HepG2 (cell line): ENCODE measurements around the gene HTRA3. TPM values are rescaled to one million over a fixed set of nuclear protein-coding genes. Genes with fewer than 3 reads are reported as not detected.

Experiments
- ATAC-seq: fragments of 200-7000 bp; cut with Tn5 transposase; 3 replicates; pipeline ENCODE4 v1.9.1; 2020; ENCODE audit warnings: mild to moderate bottlenecking, moderate library complexity
- BruUV-seq: library from RNA; stranded (reverse); fragments of 400-500 nt; replicated peaks from 2 replicates; lab custom pipeline; 2021; lab: Mats Ljungman, UMichigan
- CTCF ChIA-PET: fragments of 300-600 bp; formaldehyde crosslinking; extraction: SDS; loops from one replicate; lab custom pipeline; 2021; ENCODE audit warnings: low total read pairs, inconsistent platforms, low intra/inter-chr PET ratio; lab: Yijun Ruan, JAX
- POLR2A ChIA-PET: fragments of 350-600 bp; sonication (Branson Sonifier 250); formaldehyde crosslinking; loops from one replicate; lab custom pipeline; 2020; ENCODE audit warnings: antibody characterized with exemption, inconsistent platforms; lab: Yijun Ruan, JAX
- DNase-seq: peaks from one replicate; pipeline ENCODE4 v3.0.0-alpha.2; 2015; ENCODE audit warnings: low spot score
- FAIRE-seq: peaks from 3 replicates; lab custom pipeline; 2011; peaks lifted over from hg19 to GRCh38; lab: Jason Lieb, UNC
- H2AFZ ChIP-seq: one replicate; pipeline ENCODE4 v1.6.1; 2011; ENCODE audit warnings: low read length, inconsistent platforms
- H3K27ac ChIP-seq: fragments of 300-600 bp; 3 replicates; pipeline ENCODE4 v1.8.0; 2011; ENCODE audit warnings: mixed run types, mild to moderate bottlenecking, mixed read lengths, low read length, inconsistent platforms; ENCODE audit not compliant: insufficient read depth; ENCODE audit errors: extremely low read length
- H3K27me3 ChIP-seq, 2 experiments: fragments of 200-600 bp in 1 of 2; 2 replicates in 1 of 2; 3 replicates in 1 of 2; pipeline versions ENCODE4 v1.6.0 to v1.8.0; 2011; ENCODE audit warnings: low read length in 2 of 2, mild to moderate bottlenecking in 2 of 2, moderate library complexity in 2 of 2, inconsistent platforms in 1 of 2; ENCODE audit not compliant: insufficient read depth in 2 of 2, control insufficient read depth in 1 of 2
- H3K36me3 ChIP-seq, 2 experiments: fragments of 200-600 bp in 1 of 2; replicated peaks in 1 of 2; 2 replicates in 1 of 2; 3 replicates in 1 of 2; pipeline versions ENCODE4 v1.5.1 to v1.8.0; 2011; ENCODE audit warnings: low read length in 2 of 2, inconsistent platforms in 1 of 2; ENCODE audit not compliant: insufficient read depth in 2 of 2, control insufficient read depth in 1 of 2
- H3K4me1 ChIP-seq: 2 replicates; pipeline ENCODE4 v1.5.1; 2012; ENCODE audit warnings: low read length, inconsistent platforms; ENCODE audit not compliant: insufficient read depth
- H3K4me2 ChIP-seq: 2 replicates; pipeline ENCODE4 v1.6.0; 2011; ENCODE audit warnings: low read depth, low read length, inconsistent platforms
- H3K4me3 ChIP-seq, 3 experiments: fragments of 200-600 bp in 1 of 3; sonication (generic), shearing (Covaris generic) in 1 of 3; replicated peaks in 1 of 3; 2 replicates each; pipeline ENCODE4 v1.5.1; 2011 to 2016; ENCODE audit warnings: low read length in 3 of 3, inconsistent platforms in 2 of 3, low read depth in 2 of 3, mild to moderate bottlenecking in 2 of 3, control low read depth in 1 of 3, mixed read lengths in 1 of 3; ENCODE audit not compliant: insufficient read depth in 1 of 3
- H3K79me2 ChIP-seq: one replicate; pipeline ENCODE4 v1.6.1; 2011; ENCODE audit warnings: low read length, inconsistent platforms; ENCODE audit not compliant: insufficient read depth
- H3K9ac ChIP-seq: 2 replicates; pipeline ENCODE4 v1.6.0; 2011; ENCODE audit warnings: mild to moderate bottlenecking, low read depth, low read length, inconsistent platforms; ENCODE audit not compliant: insufficient read depth
- H3K9me3 ChIP-seq: 2 replicates; pipeline ENCODE4 v1.5.1; 2012; ENCODE audit warnings: mild to moderate bottlenecking, low read length
- H4K20me1 ChIP-seq: 2 replicates; pipeline ENCODE4 v1.6.0; 2011; ENCODE audit warnings: inconsistent platforms, mild to moderate bottlenecking, low read length, moderate library complexity; ENCODE audit not compliant: insufficient read depth
- CEBPB ChIP-seq: IDR thresholded peaks from 2 replicates; pipeline ENCODE4 v1.6.1; 2011; ENCODE audit warnings: low read depth, low read length, improper control_type of control experiment, borderline replicate concordance
- CEBPG ChIP-seq: IDR thresholded peaks from 2 replicates; pipeline ENCODE4 v1.6.1; 2016
- ETV6 ChIP-seq: sonication (generic); formaldehyde crosslinking; conservative IDR thresholded peaks from 2 replicates; pipeline ENCODE4 v1.4.0; 2020; ENCODE audit warnings: missing genetic modification reagents
- FOXA1 ChIP-seq, 2 experiments: fragments of 450-650 bp in 1 of 2; sonication (generic) in 1 of 2; formaldehyde crosslinking in 1 of 2; IDR thresholded peaks; 2 replicates each; pipeline versions ENCODE4 v1.4.0 to v1.6.1; 2016 to 2020; ENCODE audit warnings: missing genetic modification reagents in 1 of 2
- ISL2 ChIP-seq: sonication (generic); formaldehyde crosslinking; IDR thresholded peaks from 2 replicates; pipeline ENCODE4 v1.5.0; 2020; ENCODE audit warnings: missing genetic modification reagents
- SETDB1 ChIP-seq: sonication (generic); formaldehyde crosslinking; IDR thresholded peaks from 2 replicates; pipeline ENCODE4 v1.5.1; 2020; ENCODE audit warnings: missing genetic modification reagents, mild to moderate bottlenecking, borderline replicate concordance
- STAG1 ChIP-seq: sonication (generic); formaldehyde crosslinking; IDR thresholded peaks from 2 replicates; pipeline ENCODE4 v1.4.0; 2020; ENCODE audit warnings: missing genetic modification reagents
- ZKSCAN5 ChIP-seq: sonication (generic); formaldehyde crosslinking; IDR thresholded peaks from 2 replicates; pipeline ENCODE4 v1.5.1; 2020; ENCODE audit warnings: mild to moderate bottlenecking, missing genetic modification reagents
- ZNF20 ChIP-seq: sonication (generic); formaldehyde crosslinking; IDR thresholded peaks from 2 replicates; pipeline ENCODE4 v1.4.0; 2020; ENCODE audit warnings: mild to moderate bottlenecking, moderate library complexity, missing genetic modification reagents
- WGBS: methylation state at CpG from one replicate; pipeline ENCODE4 v1.1.6; 2017; ENCODE audit warnings: low lambda C conversion rate; 5-methylcytosine and 5-hydroxymethylcytosine counted together
- in situ Hi-C: cut with HindIII; loops from 2 replicates; pipeline ENCODE4 v1.10.0; 2017; ENCODE audit warnings: low pct_unique_long_range_greater_than_20kb; ENCODE audit not compliant: extremely low pct_ligation_motif_present
- intact Hi-C: fragments of 100-400 bp; cut with micrococcal nuclease; formaldehyde crosslinking; loops from one replicate; pipeline ENCODE4 v1.10.0; 2022; ENCODE audit not compliant: unreplicated experiment
- polyA plus RNA-seq, 8 experiments: library from polyadenylated mRNA; depleted of rRNA in 3 of 8; stranded (reverse) in 7 of 8; unstranded in 1 of 8; fragments of >200 nt; fragmentation: Illumina TruSeq in 4 of 8; extraction: Trizol in 4 of 8; gene quantifications; 2 replicates each; pipeline versions ENCODE4 v1.2.1 to v1.2.3, GENCODE V29; 2011 to 2016; ENCODE audit warnings: low read depth in 4 of 8, missing spikeins in 1 of 8, mixed read lengths in 1 of 8; ENCODE audit not compliant: insufficient read depth in 1 of 8
- total RNA-seq, 5 experiments: library from RNA; depleted of rRNA; stranded (reverse); fragments of >200 nt; fragmentation: Illumina TruSeq; extraction: Trizol; gene quantifications; 2 replicates each; pipeline ENCODE4 v1.2.3, GENCODE V29; 2016; ENCODE audit warnings: low read depth in 1 of 5
- TF ChIP-seq, protein P1 (sequence below): sonication (generic); IDR thresholded peaks from 2 replicates; pipeline ENCODE4 v1.6.1; 2016; ENCODE audit warnings: low read depth, borderline replicate concordance
- TF ChIP-seq, protein P2 (sequence below): sonication (generic); formaldehyde crosslinking; IDR thresholded peaks from 2 replicates; pipeline ENCODE4 v1.5.0; 2020; ENCODE audit warnings: mild to moderate bottlenecking, missing genetic modification reagents, moderate library complexity

HTRA3 gene
- total and polyA plus RNA-seq, 2 of the 13 experiments (the other 11 are each of a cell fraction or from before 2014, with no cell fraction given) = 0.17 TPM; not detected in 1

DNA sequence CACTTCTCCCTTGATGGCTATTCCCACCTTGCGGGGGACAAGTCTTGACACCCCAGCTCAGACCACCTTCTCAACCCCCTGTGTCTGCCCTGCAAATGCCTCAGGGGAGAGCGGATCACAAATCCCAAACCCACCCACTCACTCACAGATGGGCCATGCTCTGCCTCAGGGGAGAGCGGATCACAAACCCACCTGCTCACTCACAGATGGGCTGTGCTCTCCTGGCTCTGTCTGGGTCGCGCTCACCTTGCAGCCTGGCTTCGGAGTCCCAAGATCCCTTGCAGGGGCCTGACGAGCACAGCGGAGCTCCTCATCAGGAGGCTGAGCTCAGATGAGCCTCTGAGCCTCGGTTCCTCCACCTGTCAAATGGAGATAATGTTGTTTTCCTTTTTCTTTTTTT, 38.6 kb downstream of the HTRA3 start:
- Histone ChIP-seq H4K20me1 (no peaks in the 10 kb centered on the region), H3K4me2 (no peak overlapping the region), H3K36me3 (no peaks in the 10 kb centered on the region), H3K9ac (no peak overlapping the region), H3K79me2 (no peaks in the 10 kb centered on the region), H3K27me3 (peaks cover 2 to 45% of the 10 kb centered on the region in 2 experiments; a peak in 3 of 5 replicates), H3K4me1 (peaks cover 14% of the 10 kb centered on the region), H3K4me3 (no peak overlapping the region), H3K27ac (no peak overlapping the region), H2AFZ (no peak overlapping the region), H3K9me3 (no peaks in the 10 kb centered on the region)
- CTCF ChIA-PET = no interaction called here
- DNase-seq (no peak), ATAC-seq (no peak), FAIRE-seq (no peak)
- WGBS = 70% methylated on average over 9 of the region's 9 CpGs
- intact Hi-C loops = no loop called here
- in situ Hi-C loops = no loop called here
- no TSS peak for BruUV-seq
- POLR2A ChIA-PET = no interaction called here
- no peak for TF ChIP-seq ISL2 (CRISPR knock-in tag)
- no peak for TF ChIP-seq ZNF20 (CRISPR knock-in tag)

DNA sequence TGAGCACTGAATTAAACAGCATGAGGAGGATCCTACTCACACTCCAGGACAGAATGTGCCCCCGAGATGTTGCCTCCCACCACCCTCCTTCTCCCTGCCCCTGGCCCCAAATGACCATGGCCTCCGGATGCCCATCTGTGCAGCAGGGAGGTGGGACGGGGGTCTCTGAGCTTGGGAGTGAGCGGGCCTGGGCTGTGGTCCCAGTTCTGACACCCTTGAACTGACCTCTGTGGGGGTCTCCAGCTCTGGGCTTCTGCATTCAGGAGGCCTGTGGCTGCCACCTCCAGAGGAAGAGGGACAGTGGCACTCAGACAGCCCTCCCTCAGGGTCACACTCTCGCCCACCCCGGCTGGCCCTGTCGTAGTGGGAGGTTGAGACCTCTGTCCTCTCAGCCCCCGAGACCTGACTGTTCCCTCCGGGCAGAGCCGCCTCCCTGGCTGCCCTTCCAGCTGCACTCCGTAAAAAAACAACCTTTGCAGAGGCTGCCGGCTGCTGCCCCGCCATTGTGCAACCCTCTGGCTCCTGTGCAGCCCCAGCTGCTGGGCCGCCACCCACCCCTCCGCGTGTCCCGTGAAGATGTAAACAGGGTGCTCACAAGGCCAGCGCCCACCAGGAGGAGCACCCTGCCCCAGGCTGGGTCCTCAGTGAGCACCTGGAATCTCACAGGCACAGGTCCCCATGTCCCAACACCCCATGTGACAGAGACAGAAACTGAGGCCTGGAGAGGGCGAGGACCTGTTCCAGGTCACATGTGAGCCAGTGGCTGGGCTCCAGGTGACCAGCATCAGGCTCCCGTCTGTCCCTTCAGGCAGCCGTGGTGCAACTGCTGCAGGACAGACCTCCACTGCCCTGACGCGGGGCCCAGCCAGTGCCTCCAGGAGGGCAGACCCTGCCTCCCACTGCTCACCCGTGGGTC, 39.6 kb downstream of the HTRA3 start:
- TF ChIP-seq ETV6 (CRISPR knock-in tag) (no peak), STAG1 (0 out of 2 replicates have a peak, but pooled peaks have one; percentile 11), SETDB1 (CRISPR knock-in tag) (no peak), ZKSCAN5 (CRISPR knock-in tag) (no peak), CEBPG (0 out of 2 replicates have a peak, but pooled peaks have one; percentile 8), FOXA1 (IDR thresholded peaks at IDR 0.05) (no peak), FOXA1 (CRISPR knock-in tag; IDR thresholded peaks at IDR 0.05) (0 out of 2 replicates have a peak, but pooled peaks have one; percentile 18), CEBPB (peak; percentile 61; the same call in 1 of the 2 replicates)
- TF ChIP-seq, protein P1, sequence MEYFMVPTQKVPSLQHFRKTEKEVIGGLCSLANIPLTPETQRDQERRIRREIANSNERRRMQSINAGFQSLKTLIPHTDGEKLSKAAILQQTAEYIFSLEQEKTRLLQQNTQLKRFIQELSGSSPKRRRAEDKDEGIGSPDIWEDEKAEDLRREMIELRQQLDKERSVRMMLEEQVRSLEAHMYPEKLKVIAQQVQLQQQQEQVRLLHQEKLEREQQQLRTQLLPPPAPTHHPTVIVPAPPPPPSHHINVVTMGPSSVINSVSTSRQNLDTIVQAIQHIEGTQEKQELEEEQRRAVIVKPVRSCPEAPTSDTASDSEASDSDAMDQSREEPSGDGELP = peak; percentile 25; the same call in 1 of the 2 replicates
- TF ChIP-seq, protein P2, sequence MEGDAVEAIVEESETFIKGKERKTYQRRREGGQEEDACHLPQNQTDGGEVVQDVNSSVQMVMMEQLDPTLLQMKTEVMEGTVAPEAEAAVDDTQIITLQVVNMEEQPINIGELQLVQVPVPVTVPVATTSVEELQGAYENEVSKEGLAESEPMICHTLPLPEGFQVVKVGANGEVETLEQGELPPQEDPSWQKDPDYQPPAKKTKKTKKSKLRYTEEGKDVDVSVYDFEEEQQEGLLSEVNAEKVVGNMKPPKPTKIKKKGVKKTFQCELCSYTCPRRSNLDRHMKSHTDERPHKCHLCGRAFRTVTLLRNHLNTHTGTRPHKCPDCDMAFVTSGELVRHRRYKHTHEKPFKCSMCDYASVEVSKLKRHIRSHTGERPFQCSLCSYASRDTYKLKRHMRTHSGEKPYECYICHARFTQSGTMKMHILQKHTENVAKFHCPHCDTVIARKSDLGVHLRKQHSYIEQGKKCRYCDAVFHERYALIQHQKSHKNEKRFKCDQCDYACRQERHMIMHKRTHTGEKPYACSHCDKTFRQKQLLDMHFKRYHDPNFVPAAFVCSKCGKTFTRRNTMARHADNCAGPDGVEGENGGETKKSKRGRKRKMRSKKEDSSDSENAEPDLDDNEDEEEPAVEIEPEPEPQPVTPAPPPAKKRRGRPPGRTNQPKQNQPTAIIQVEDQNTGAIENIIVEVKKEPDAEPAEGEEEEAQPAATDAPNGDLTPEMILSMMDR = 0 out of 2 replicates have a peak, but pooled peaks have one; percentile 9
- TF ChIP-seq, all 625 proteins: peak for 6
- no peaks in the 10 kb centered on the region for H3K9me3 ChIP-seq
- ATAC-seq (peak; percentile 48), FAIRE-seq (no peak), DNase-seq (no peak)
- WGBS = 12% methylated on average over 11 of the region's 24 CpGs
- no peak overlapping the region for H2AFZ ChIP-seq
- H3K4me1 ChIP-seq = peaks cover 7% of the 10 kb centered on the region
- peaks cover 2 to 45% of the 10 kb centered on the region in 2 experiments; a peak in 3 of 5 replicates for H3K27me3 ChIP-seq
- ChIA-PET CTCF (no interaction called here), POLR2A (no interaction called here)
- in situ Hi-C loops (no loop called here), intact Hi-C loops (no loop called here)
- H3K79me2 ChIP-seq = no peaks in the 10 kb centered on the region
- H3K4me2 ChIP-seq = no peak overlapping the region
- no peaks in the 10 kb centered on the region for H3K36me3 ChIP-seq
- no TSS peak for BruUV-seq
- H4K20me1 ChIP-seq = no peaks in the 10 kb centered on the region
- no peak overlapping the region for H3K9ac ChIP-seq
- H3K27ac ChIP-seq = no peak overlapping the region
- H3K4me3 ChIP-seq = no peak overlapping the region
